Liver (tissue), 9 donors: Measurements from ENCODE around the gene CD300E. TPM values are rescaled to one million over a fixed set of nuclear protein-coding genes. Genes with fewer than 3 reads are reported as not detected.

Source experiments
- DNase-seq: peaks from one replicate; pipeline ENCODE4 v3.0.0-alpha.2; 2017; ENCODE audit warnings: low spot score
- H3K27ac ChIP-seq, 2 donors: one replicate each; pipeline ENCODE4 v1.7.0; 2013; ENCODE audit warnings: inconsistent platforms in 2 of 2, low read length in 2 of 2, control low read depth in 1 of 2, low read depth in 1 of 2, mild to moderate bottlenecking in 1 of 2
- H3K27me3 ChIP-seq, 4 donors: one replicate each; pipeline versions ENCODE4 v1.6.1 to v1.7.0; 2013; ENCODE audit warnings: low read length in 3 of 4, inconsistent platforms in 1 of 4, mild to moderate bottlenecking in 1 of 4, moderate library complexity in 1 of 4; ENCODE audit not compliant: control insufficient read depth in 4 of 4, insufficient read depth in 4 of 4
- H3K36me3 ChIP-seq, 4 donors: one replicate each; pipeline versions ENCODE4 v1.6.1 to v1.7.0; 2013; ENCODE audit warnings: low read length in 3 of 4, mild to moderate bottlenecking in 3 of 4, low read depth in 1 of 4, moderate library complexity in 1 of 4; ENCODE audit not compliant: control insufficient read depth in 4 of 4, insufficient read depth in 3 of 4
- H3K4me1 ChIP-seq, 4 donors: one replicate each; pipeline versions ENCODE4 v1.6.1 to v1.7.0; 2013; ENCODE audit warnings: low read length in 3 of 4, mild to moderate bottlenecking in 3 of 4, moderate library complexity in 1 of 4; ENCODE audit not compliant: control insufficient read depth in 4 of 4, insufficient read depth in 4 of 4
- H3K4me3 ChIP-seq, 3 donors: one replicate each; pipeline versions ENCODE4 v1.6.1 to v1.7.0; 2013; ENCODE audit warnings: low read length in 3 of 3, control low read depth in 1 of 3, low read depth in 1 of 3, mild to moderate bottlenecking in 1 of 3
- H3K9ac ChIP-seq, 2 donors: one replicate each; pipeline ENCODE4 v1.7.0; 2013; ENCODE audit warnings: low read length in 2 of 2, mild to moderate bottlenecking in 2 of 2, moderate library complexity in 2 of 2, control low read depth in 1 of 2, low read depth in 1 of 2
- H3K9me3 ChIP-seq, 4 donors: one replicate each; pipeline versions ENCODE4 v1.6.1 to v1.7.0; 2013; ENCODE audit warnings: low read length in 3 of 4; ENCODE audit not compliant: control insufficient read depth in 4 of 4
- CTCF ChIP-seq: fragments of 150-350 bp; IDR thresholded peaks from 2 replicates; pipeline ENCODE4 v1.5.1; 2017; ENCODE audit warnings: improper control_type of control experiment, low read depth, low read length; ENCODE audit not compliant: missing input control
- EGR1 ChIP-seq, 2 donors: IDR thresholded peaks; 2 replicates each; pipeline ENCODE4 v1.6.1; 2016 to 2018; ENCODE audit warnings: antibody characterized with exemption in 2 of 2, low read depth in 2 of 2
- FOXA1 ChIP-seq: IDR thresholded peaks from 2 replicates; pipeline ENCODE4 v1.6.1; 2016; ENCODE audit warnings: antibody characterized with exemption
- FOXA2 ChIP-seq: IDR thresholded peaks from 2 replicates; pipeline ENCODE4 v1.6.1; 2016; ENCODE audit warnings: antibody characterized with exemption
- GABPA ChIP-seq, 2 donors: IDR thresholded peaks in 1 of 2; conservative IDR thresholded peaks in 1 of 2; 2 replicates each; pipeline ENCODE4 v1.6.1; 2016; ENCODE audit warnings: antibody characterized with exemption in 2 of 2, mild to moderate bottlenecking in 1 of 2, moderate library complexity in 1 of 2
- HNF4A ChIP-seq, 2 donors: conservative IDR thresholded peaks; 2 replicates each; pipeline ENCODE4 v1.6.1; 2016; ENCODE audit warnings: antibody characterized with exemption in 2 of 2, mild to moderate bottlenecking in 2 of 2
- HNF4G ChIP-seq: IDR thresholded peaks from 2 replicates; pipeline ENCODE4 v1.6.1; 2016; ENCODE audit warnings: antibody characterized with exemption
- JUND ChIP-seq, 2 donors: IDR thresholded peaks; 2 replicates each; pipeline ENCODE4 v1.6.1; 2016; ENCODE audit warnings: antibody characterized with exemption in 2 of 2
- MAX ChIP-seq: IDR thresholded peaks from 2 replicates; pipeline ENCODE4 v1.6.1; 2016; ENCODE audit warnings: antibody characterized with exemption
- NR2F2 ChIP-seq: IDR thresholded peaks from 2 replicates; pipeline ENCODE4 v1.6.1; 2016; ENCODE audit warnings: antibody characterized with exemption
- RAD21 ChIP-seq, 2 donors: IDR thresholded peaks; 2 replicates each; pipeline ENCODE4 v1.6.1; 2016; ENCODE audit warnings: antibody characterized with exemption in 2 of 2, mild to moderate bottlenecking in 2 of 2
- REST ChIP-seq: IDR thresholded peaks from 2 replicates; pipeline ENCODE4 v1.6.1; 2016; ENCODE audit warnings: antibody characterized with exemption, mild to moderate bottlenecking
- RXRA ChIP-seq, 2 donors: IDR thresholded peaks; 2 replicates each; pipeline ENCODE4 v1.6.1; 2017 to 2018; ENCODE audit warnings: antibody characterized with exemption in 2 of 2, mild to moderate bottlenecking in 1 of 2
- SP1 ChIP-seq: IDR thresholded peaks from 2 replicates; pipeline ENCODE4 v1.6.1; 2018; ENCODE audit warnings: antibody characterized with exemption, mild to moderate bottlenecking
- TAF1 ChIP-seq: conservative IDR thresholded peaks from 2 replicates; pipeline ENCODE4 v1.6.1; 2016; ENCODE audit warnings: antibody characterized with exemption, mild to moderate bottlenecking
- YY1 ChIP-seq: IDR thresholded peaks from 2 replicates; pipeline ENCODE4 v1.6.1; 2016; ENCODE audit warnings: antibody characterized with exemption, mild to moderate bottlenecking
- ZBTB33 ChIP-seq: IDR thresholded peaks from 2 replicates; pipeline ENCODE4 v1.6.1; 2016; ENCODE audit warnings: antibody characterized with exemption
- WGBS: extraction: QIAGEN DNeasy Blood & Tissue Kit; methylation state at CpG from one replicate; pipeline ENCODE4 v1.1.7; 2013; 5-methylcytosine and 5-hydroxymethylcytosine counted together
- polyA plus RNA-seq, 2 donors: library from polyadenylated mRNA; stranded (reverse) in 1 of 2; unstranded in 1 of 2; fragments of 200-250 nt in 1 of 2; fragments of >200 nt in 1 of 2; fragmentation: Nextera tagmentation in 1 of 2; extraction: Ambion mirVana in 1 of 2; gene quantifications; one replicate each; pipeline versions ENCODE4 v1.2.1 to v1.2.3, GENCODE V29; 2013 to 2015
- total RNA-seq, 2 donors: library from RNA; depleted of rRNA; stranded (reverse); fragments of >200 nt; gene quantifications; one replicate each; pipeline ENCODE4 v1.2.3, GENCODE V29; 2014
- donor health status: healthy.
- donor health status: healthy.
- donor health status: healthy.
- donor health status: healthy.
- donor health status: healthy.

Gene CD300E
- total and polyA plus RNA-seq, 4 donors = 0.07 to 0.75 (median 0.34) TPM

GRCh38 chr17:74616696-74617095 lies 6.8 kb downstream of the CD300E start:
- no peak overlapping the region for H3K27ac ChIP-seq
- WGBS = 87% methylated on average over 7 of the region's 7 CpGs
- no peak for DNase-seq
- TF ChIP-seq EGR1 (IDR thresholded peaks at IDR 0.05; ENCODE audit: low read depth in 2 of 2) (no peak), ZBTB33 (no peak), SP1 (no peak), MAX (no peak), RAD21 (IDR thresholded peaks at IDR 0.05) (no peak), RXRA (IDR thresholded peaks at IDR 0.05) (no peak), JUND (IDR thresholded peaks at IDR 0.05) (no peak), FOXA1 (no peak), NR2F2 (no peak), YY1 (no peak)
- no peaks in the 10 kb centered on the region for H3K9me3 ChIP-seq
- H3K4me3 ChIP-seq = no peak overlapping the region
- H3K36me3 ChIP-seq = no peaks in the 10 kb centered on the region
- no peak overlapping the region for H3K9ac ChIP-seq
- no peaks in the 10 kb centered on the region for H3K4me1 ChIP-seq
- H3K27me3 ChIP-seq = peaks cover 0 to 4% (median 0%) of the 10 kb centered on the region in 4 donors

- WGBS = 81% methylated on average over 6 of the region's 6 CpGs
- Histone ChIP-seq H3K27ac (no peak overlapping the region), H3K36me3 (no peaks in the 10 kb centered on the region), H3K4me1 (no peaks in the 10 kb centered on the region), H3K9ac (no peak overlapping the region), H3K4me3 (no peak overlapping the region), H3K9me3 (no peaks in the 10 kb centered on the region), H3K27me3 (peaks cover 0 to 5% (median 0%) of the 10 kb centered on the region in 4 donors)
- no peak for DNase-seq
- TF ChIP-seq EGR1 (IDR thresholded peaks at IDR 0.05; ENCODE audit: low read depth in 2 of 2) (no peak), JUND (IDR thresholded peaks at IDR 0.05) (no peak), MAX (no peak), RAD21 (IDR thresholded peaks at IDR 0.05) (no peak), NR2F2 (no peak), CTCF (no peak), ZBTB33 (no peak), SP1 (no peak), GABPA (IDR thresholded peaks at IDR 0.05 in 1 of 2, conservative IDR thresholded peaks at IDR 0.05 in 1 of 2) (no peak), HNF4G (no peak), TAF1 (no peak), RXRA (IDR thresholded peaks at IDR 0.05) (no peak), FOXA1 (no peak), REST (no peak), HNF4A (conservative IDR thresholded peaks at IDR 0.05) (no peak), YY1 (no peak), FOXA2 (no peak)
Observed at GRCh38 chr17:74612046-74612445, 11.5 kb downstream of the CD300E start.
